H1 (cell line): ENCODE measurements around the gene ATPAF2. TPM values are rescaled to one million over a fixed set of nuclear protein-coding genes. Genes with fewer than 3 reads are reported as not detected.

Experiments
- CTCF ChIA-PET: fragments of 300-600 bp; sonication (Branson Sonifier 250); formaldehyde crosslinking; loops from one replicate; lab custom pipeline; 2021; ENCODE audit not compliant: partially characterized antibody; lab: Charles Lee
- POLR2A ChIA-PET: fragments of 300-600 bp; sonication (Branson Sonifier 250); formaldehyde crosslinking; loops from one replicate; lab custom pipeline; 2021; ENCODE audit warnings: inconsistent platforms; ENCODE audit not compliant: partially characterized antibody; lab: Charles Lee
- DNase-seq, 2 experiments: peaks; one replicate each; pipeline versions ENCODE4 v3.0.0 to v3.0.0-alpha.2; 2010 to 2022; ENCODE audit warnings: low spot score in 2 of 2, low read depth in 1 of 2, mixed read lengths in 1 of 2
- FAIRE-seq: peaks from 2 replicates; lab custom pipeline; 2011; peaks lifted over from hg19 to GRCh38; lab: Jason Lieb, UNC
- H2AFZ ChIP-seq: 2 replicates; pipeline ENCODE4 v1.8.1; 2012; ENCODE audit warnings: low read length, inconsistent platforms
- H2AK5ac ChIP-seq: 2 replicates; pipeline ENCODE4 v1.6.1; 2013; ENCODE audit warnings: low read depth, low read length
- H2BK120ac ChIP-seq: replicated peaks from 2 replicates; pipeline ENCODE3; 2013; ENCODE audit warnings: low read depth, low read length, inconsistent platforms
- H2BK12ac ChIP-seq: 2 replicates; pipeline ENCODE4 v1.6.1; 2013; ENCODE audit warnings: low read depth, low read length
- H2BK15ac ChIP-seq: 2 replicates; pipeline ENCODE4 v1.6.1; 2013; ENCODE audit warnings: low read length
- H2BK20ac ChIP-seq: 2 replicates; pipeline ENCODE4 v1.6.1; 2013; ENCODE audit warnings: low read length
- H2BK5ac ChIP-seq: 2 replicates; pipeline ENCODE4 v1.6.1; 2013; ENCODE audit warnings: low read depth, low read length
- H3K14ac ChIP-seq: 2 replicates; pipeline ENCODE4 v1.6.1; 2013; ENCODE audit warnings: inconsistent platforms; ENCODE audit not compliant: insufficient read length
- H3K18ac ChIP-seq: 2 replicates; pipeline ENCODE4 v1.6.1; 2013; ENCODE audit warnings: low read length; ENCODE audit errors: extremely low read depth
- H3K23ac ChIP-seq: 2 replicates; pipeline ENCODE4 v1.6.1; 2013; ENCODE audit warnings: inconsistent platforms; ENCODE audit not compliant: insufficient read length
- H3K23me2 ChIP-seq: 2 replicates; pipeline ENCODE4 v1.6.1; 2013; ENCODE audit warnings: low read depth, low read length
- H3K27ac ChIP-seq: 2 replicates; pipeline ENCODE4 v1.6.1; 2011; ENCODE audit warnings: low read depth, low read length, inconsistent platforms
- H3K27me3 ChIP-seq, 4 experiments: replicated peaks in 1 of 4; 1 replicate in 1 of 4; 2 replicates in 3 of 4; pipeline versions ENCODE4 v1.6.1 to v1.8.1; 2011 to 2013; ENCODE audit warnings: low read length in 3 of 4, mild to moderate bottlenecking in 3 of 4, inconsistent platforms in 2 of 4, mixed read lengths in 2 of 4, moderate library complexity in 1 of 4; ENCODE audit not compliant: control insufficient read depth in 3 of 4, insufficient read depth in 3 of 4; ENCODE audit errors: extremely low read depth in 1 of 4
- H3K36me3 ChIP-seq, 4 experiments: 2 replicates each; pipeline versions ENCODE4 v1.6.1 to v1.8.1; 2011 to 2013; ENCODE audit warnings: mild to moderate bottlenecking in 4 of 4, low read length in 3 of 4, moderate library complexity in 2 of 4, control low read depth in 1 of 4, inconsistent platforms in 1 of 4; ENCODE audit not compliant: insufficient read depth in 4 of 4, control insufficient read depth in 2 of 4
- H3K4ac ChIP-seq: replicated peaks from 2 replicates; pipeline ENCODE3; 2013; ENCODE audit warnings: low read length, low read depth, mixed read lengths, inconsistent platforms; ENCODE audit not compliant: insufficient read length
- H3K4me1 ChIP-seq, 4 experiments: replicated peaks in 1 of 4; 1 replicate in 1 of 4; 2 replicates in 3 of 4; pipeline versions ENCODE4 v1.6.1 to v1.8.1; 2011 to 2013; ENCODE audit warnings: low read length in 3 of 4, inconsistent platforms in 2 of 4, mixed read lengths in 1 of 4; ENCODE audit not compliant: insufficient read depth in 4 of 4, control insufficient read depth in 3 of 4
- H3K4me2 ChIP-seq, 2 experiments: 2 replicates each; pipeline versions ENCODE4 v1.6.1 to v1.8.1; 2011 to 2013; ENCODE audit warnings: low read depth in 2 of 2, low read length in 2 of 2, control low read depth in 1 of 2, inconsistent platforms in 1 of 2, mild to moderate bottlenecking in 1 of 2; ENCODE audit not compliant: insufficient read depth in 1 of 2
- H3K4me3 ChIP-seq, 4 experiments: fragments of 200-600, 300-600 bp in 1 of 4; sonication (generic), shearing (Covaris generic), sonication (Bioruptor Twin) in 1 of 4; 2 replicates each; pipeline versions ENCODE4 v1.5.1 to v1.8.1; 2011 to 2016; ENCODE audit warnings: low read length in 4 of 4, low read depth in 3 of 4, control low read depth in 2 of 4, inconsistent platforms in 2 of 4, mild to moderate bottlenecking in 2 of 4, mixed read lengths in 1 of 4, moderate library complexity in 1 of 4; ENCODE audit not compliant: insufficient read depth in 2 of 4; ENCODE audit errors: extremely low read depth in 1 of 4
- H3K56ac ChIP-seq: replicated peaks from 2 replicates; pipeline ENCODE3; 2013; ENCODE audit warnings: low read depth, mild to moderate bottlenecking, mixed read lengths, low read length, inconsistent platforms; ENCODE audit not compliant: insufficient read length
- H3K79me1 ChIP-seq: 2 replicates; pipeline ENCODE4 v1.6.1; 2013; ENCODE audit warnings: low read depth, low read length, control low read depth
- H3K79me2 ChIP-seq, 2 experiments: 2 replicates each; pipeline versions ENCODE4 v1.6.1 to v1.8.1; 2012 to 2013; ENCODE audit warnings: low read length in 2 of 2, mild to moderate bottlenecking in 2 of 2, inconsistent platforms in 1 of 2; ENCODE audit not compliant: insufficient read depth in 2 of 2, control insufficient read depth in 1 of 2
- H3K9ac ChIP-seq, 4 experiments: replicated peaks in 1 of 4; 1 replicate in 1 of 4; 2 replicates in 3 of 4; pipeline versions ENCODE4 v1.6.1 to v1.8.1; 2011 to 2013; ENCODE audit warnings: low read depth in 3 of 4, low read length in 3 of 4, control low read depth in 2 of 4, mild to moderate bottlenecking in 2 of 4, moderate library complexity in 2 of 4, inconsistent platforms in 1 of 4; ENCODE audit errors: extremely low read depth in 1 of 4
- H3K9me3 ChIP-seq, 2 experiments: 2 replicates each; pipeline versions ENCODE4 v1.6.1 to v1.8.1; 2012 to 2013; ENCODE audit warnings: mild to moderate bottlenecking in 2 of 2, moderate library complexity in 2 of 2, control low read depth in 1 of 2, inconsistent platforms in 1 of 2, low read depth in 1 of 2, low read length in 1 of 2, mixed read lengths in 1 of 2; ENCODE audit not compliant: insufficient read depth in 2 of 2
- H4K20me1 ChIP-seq, 2 experiments: replicated peaks in 1 of 2; 2 replicates each; pipeline versions ENCODE3 to v1.8.1; 2011 to 2013; ENCODE audit warnings: inconsistent platforms in 2 of 2, low read length in 2 of 2, mild to moderate bottlenecking in 1 of 2; ENCODE audit not compliant: insufficient read depth in 2 of 2, control insufficient read depth in 1 of 2
- H4K5ac ChIP-seq: 2 replicates; pipeline ENCODE4 v1.6.1; 2013; ENCODE audit warnings: low read length, low read depth, mixed read lengths, inconsistent platforms; ENCODE audit not compliant: insufficient read length
- H4K8ac ChIP-seq: 2 replicates; pipeline ENCODE4 v1.8.0; 2013; ENCODE audit warnings: mild to moderate bottlenecking, moderate library complexity, low read length, inconsistent platforms; ENCODE audit not compliant: insufficient read depth; ENCODE audit errors: extremely low read depth
- H4K91ac ChIP-seq: replicated peaks from 2 replicates; pipeline ENCODE3; 2013; ENCODE audit warnings: low read length, mixed read lengths, inconsistent platforms; ENCODE audit not compliant: insufficient read length
- BCL11A ChIP-seq, 2 experiments: IDR thresholded peaks; one replicate each; pipeline ENCODE4 v1.6.1; 2011; ENCODE audit warnings: low read depth in 2 of 2, low read length in 2 of 2, mild to moderate bottlenecking in 2 of 2
- CHD2 ChIP-seq: IDR thresholded peaks from 2 replicates; pipeline ENCODE4 v1.6.1; 2012; ENCODE audit warnings: low read length, improper control_type of control experiment
- KDM4A ChIP-seq: IDR thresholded peaks from one replicate; pipeline ENCODE4 v1.7.1; 2012; ENCODE audit warnings: low read depth, mild to moderate bottlenecking, moderate library complexity, low read length, inconsistent platforms; ENCODE audit not compliant: severe bottlenecking
- SP2 ChIP-seq: IDR thresholded peaks from 2 replicates; pipeline ENCODE4 v1.6.1; 2012; ENCODE audit warnings: mild to moderate bottlenecking, low read length, inconsistent platforms
- WGBS, 2 experiments: shearing (Covaris generic) in 1 of 2; methylation state at CpG; one replicate each; pipeline versions ENCODE4 v1.1.6 to v1.1.7; 2013 to 2015; ENCODE audit warnings: low lambda C conversion rate in 2 of 2, mixed read lengths in 2 of 2, inconsistent platforms in 1 of 2, low coverage in 1 of 2, missing lambda C conversion rate in 1 of 2; ENCODE audit not compliant: insufficient replicate concordance in 2 of 2, insufficient coverage in 1 of 2, insufficient read length in 1 of 2; ENCODE audit errors: extremely low coverage in 1 of 2, missing lambda C conversion rate in 1 of 2; 5-methylcytosine and 5-hydroxymethylcytosine counted together
- polyA plus RNA-seq, 7 experiments: library from polyadenylated mRNA; depleted of rRNA in 3 of 7; stranded (reverse) in 5 of 7; unstranded in 2 of 7; fragments of >200 nt in 5 of 7; fragments of 200-250 nt in 2 of 7; gene quantifications; 1 replicate in 5 of 7; 2 replicates in 1 of 7; 4 replicates in 1 of 7; pipeline versions ENCODE4 v1.2.1 to v1.2.3, GENCODE V29; 2011 to 2013; ENCODE audit warnings: missing spikeins in 2 of 7, mixed read lengths in 2 of 7
- total RNA-seq: library from RNA; stranded (reverse); fragmentation: NEBNext Ultra II Directional; extraction: Animal tissue kit (Norgen Biotek cat#: 25700); gene quantifications from 2 replicates; pipeline ENCODE4 v1.2.1, GENCODE V29; 2021

The ATPAF2 gene
- total and polyA plus RNA-seq, 2 of the 8 experiments (the other 6 are each of a cell fraction or from before 2014, with no cell fraction given): 19.6 to 22.9 TPM

DNA sequence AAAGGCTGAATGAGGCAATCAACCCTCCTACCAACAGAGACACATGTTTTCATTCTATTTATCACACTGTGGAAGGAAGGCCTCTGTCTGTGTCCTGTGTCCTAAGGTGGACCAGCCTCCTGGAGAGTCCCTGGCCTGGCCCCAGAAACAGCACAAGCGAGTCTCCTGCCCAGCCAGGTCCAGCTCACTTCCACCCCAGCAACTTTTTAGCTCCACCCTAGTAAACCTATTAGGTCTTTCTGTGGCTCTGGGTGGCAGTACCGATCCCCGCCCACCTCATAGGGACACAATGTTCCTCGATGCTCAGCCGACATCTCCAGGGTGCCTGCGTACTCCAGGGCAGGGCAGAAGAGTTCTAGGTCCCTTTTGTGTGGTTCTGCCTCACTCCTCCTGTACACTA lies 55.6 kb downstream of the ATPAF2 start:
- POLR2A ChIA-PET: no interaction called here
- FAIRE-seq (no peak), DNase-seq (no peak)
- H2AFZ ChIP-seq: no peak overlapping the region
- H3K56ac ChIP-seq: no peak overlapping the region
- no peaks in the 10 kb centered on the region for H3K9me3 ChIP-seq
- H3K4me2 ChIP-seq: no peak overlapping the region
- H3K36me3 ChIP-seq: no peaks in the 10 kb centered on the region
- H3K18ac ChIP-seq: no peak overlapping the region
- H2AK5ac ChIP-seq: no peak overlapping the region
- no peak overlapping the region for H2BK20ac ChIP-seq
- H4K8ac ChIP-seq: no peak overlapping the region
- H2BK5ac ChIP-seq: no peak overlapping the region
- no peak overlapping the region for H2BK120ac ChIP-seq
- H3K27ac ChIP-seq: no peak overlapping the region
- H3K9ac ChIP-seq: no peak overlapping the region
- H3K4me1 ChIP-seq: no peaks in the 10 kb centered on the region; a peak in 1 of 7 replicates
- H3K79me1 ChIP-seq: no peaks in the 10 kb centered on the region
- no peak overlapping the region for H4K5ac ChIP-seq
- no peak overlapping the region for H2BK12ac ChIP-seq
- H3K4ac ChIP-seq: no peak overlapping the region
- no peaks in the 10 kb centered on the region for H3K23me2 ChIP-seq
- H3K27me3 ChIP-seq: no peaks in the 10 kb centered on the region
- H4K20me1 ChIP-seq: no peaks in the 10 kb centered on the region
- no peak overlapping the region for H2BK15ac ChIP-seq
- 85% methylated on average over 6 of the region's 6 CpGs; no CpG with 5 or more reads in 1 of the 2 experiments for WGBS, 2 experiments
- CTCF ChIA-PET: interaction anchor here (0.6 to 5.4 kb wide), 9 partner anchors 10 to 158 kb away, joined by 3 to 42 read pairs (median 3); no protein-coding TSS in a partner anchor
- no peaks in the 10 kb centered on the region for H3K79me2 ChIP-seq
- H3K23ac ChIP-seq: no peak overlapping the region
- H3K14ac ChIP-seq: no peak overlapping the region
- no peak overlapping the region for H4K91ac ChIP-seq
- H3K4me3 ChIP-seq: no peak overlapping the region
- TF ChIP-seq SP2 (no peak), CHD2 (no peak), BCL11A (IDR thresholded peaks at IDR 0.05; ENCODE audit: low read depth in 2 of 2, low read length in 2 of 2) (no peak), KDM4A (no peak)
